GM23248 (cell line): ENCODE data around the gene DDR1. TPM values are rescaled to one million over a fixed set of nuclear protein-coding genes. Genes with fewer than 3 reads are reported as not detected.

Experiments
- DNase-seq: peaks from one replicate; pipeline ENCODE4 v3.0.0-alpha.2; 2015
- H2AFZ ChIP-seq: fragments of 200-600 bp; sonication (generic); 2 replicates; pipeline ENCODE4 v1.6.1; 2016; ENCODE audit warnings: antibody characterized with exemption
- H3F3A ChIP-seq: fragments of 200-600 bp; sonication (generic); 2 replicates; pipeline ENCODE4 v1.6.1; 2016; ENCODE audit warnings: mild to moderate bottlenecking, antibody characterized with exemption, mixed run types; ENCODE audit not compliant: insufficient read depth
- H3K27ac ChIP-seq: fragments of 200-600 bp; sonication (generic); 2 replicates; pipeline ENCODE4 v1.5.1; 2016; ENCODE audit warnings: mild to moderate bottlenecking
- H3K27me3 ChIP-seq: fragments of 200-600 bp; sonication (generic); replicated peaks from 2 replicates; pipeline ENCODE4 v1.6.1; 2016; ENCODE audit warnings: mild to moderate bottlenecking; ENCODE audit not compliant: insufficient read depth
- H3K36me3 ChIP-seq: fragments of 200-600 bp; sonication (generic); 2 replicates; pipeline ENCODE4 v1.6.1; 2016; ENCODE audit warnings: low read depth, mild to moderate bottlenecking
- H3K4me1 ChIP-seq: fragments of 200-600 bp; sonication (generic); 2 replicates; pipeline ENCODE4 v1.6.1; 2016; ENCODE audit warnings: mild to moderate bottlenecking; ENCODE audit not compliant: insufficient read depth
- H3K4me2 ChIP-seq: fragments of 200-600 bp; sonication (generic); one replicate; pipeline ENCODE4 v1.6.1; 2016; ENCODE audit warnings: mild to moderate bottlenecking; ENCODE audit not compliant: unreplicated experiment
- H3K4me3 ChIP-seq: fragments of 200-600 bp; sonication (generic); 2 replicates; pipeline ENCODE4 v1.5.1; 2016; ENCODE audit warnings: mild to moderate bottlenecking
- H3K79me2 ChIP-seq: fragments of 200-600 bp; sonication (generic); 2 replicates; pipeline ENCODE4 v1.6.1; 2016; ENCODE audit warnings: mild to moderate bottlenecking; ENCODE audit not compliant: insufficient read depth
- H3K9ac ChIP-seq: fragments of 200-600 bp; sonication (generic); 2 replicates; pipeline ENCODE4 v1.6.1; 2016; ENCODE audit warnings: mild to moderate bottlenecking
- H3K9me2 ChIP-seq: fragments of 200-600 bp; sonication (generic); 2 replicates; pipeline ENCODE4 v1.6.1; 2016; ENCODE audit warnings: mixed run types, mild to moderate bottlenecking, moderate library complexity; ENCODE audit not compliant: insufficient read depth
- H3K9me3 ChIP-seq: fragments of 200-600 bp; sonication (generic); one replicate; pipeline ENCODE4 v1.6.1; 2017; ENCODE audit warnings: low read depth
- H4K20me1 ChIP-seq: fragments of 200-600 bp; sonication (generic); 2 replicates; pipeline ENCODE4 v1.6.0; 2016; ENCODE audit not compliant: insufficient read depth
- EZH2 ChIP-seq: fragments of 200-600 bp; sonication (generic); IDR thresholded peaks from 2 replicates; pipeline ENCODE4 v1.6.1; 2018; ENCODE audit warnings: antibody characterized with exemption, mild to moderate bottlenecking; ENCODE audit not compliant: insufficient read depth, poor library complexity, severe bottlenecking
- EZH2phosphoT487 ChIP-seq: fragments of 200-600 bp; sonication (generic); IDR thresholded peaks from 2 replicates; pipeline ENCODE4 v1.6.1; 2018; ENCODE audit warnings: antibody characterized with exemption, moderate library complexity, mild to moderate bottlenecking, low read depth; ENCODE audit not compliant: insufficient read depth
- WGBS, 2 experiments: methylation state at CpG; one replicate each; pipeline ENCODE4 v1.1.6; 2015 to 2017; ENCODE audit warnings: low lambda C conversion rate in 2 of 2, low coverage in 1 of 2; ENCODE audit errors: missing lambda C conversion rate in 2 of 2; 5-methylcytosine and 5-hydroxymethylcytosine counted together
- in situ Hi-C: fragments of 300-500 bp; cut with MboI; formaldehyde crosslinking; loops from 2 replicates; pipeline ENCODE4 v1.15.0; 2020
- polyA plus RNA-seq: library from polyadenylated mRNA; unstranded; fragments of >200 nt; fragmentation: Nextera tagmentation; extraction: Ambion mirVana; gene quantifications from 2 replicates; pipeline ENCODE4 v1.2.1, GENCODE V29; 2016
- total RNA-seq: library from RNA; depleted of rRNA; stranded (reverse); fragments of >200 nt; shearing (Covaris generic); gene quantifications from 2 replicates; pipeline ENCODE4 v1.2.3, GENCODE V29; 2014

The DDR1 gene
- total and polyA plus RNA-seq, 2 experiments from 2014 or later = 16.9 to 27.0 TPM

DNA sequence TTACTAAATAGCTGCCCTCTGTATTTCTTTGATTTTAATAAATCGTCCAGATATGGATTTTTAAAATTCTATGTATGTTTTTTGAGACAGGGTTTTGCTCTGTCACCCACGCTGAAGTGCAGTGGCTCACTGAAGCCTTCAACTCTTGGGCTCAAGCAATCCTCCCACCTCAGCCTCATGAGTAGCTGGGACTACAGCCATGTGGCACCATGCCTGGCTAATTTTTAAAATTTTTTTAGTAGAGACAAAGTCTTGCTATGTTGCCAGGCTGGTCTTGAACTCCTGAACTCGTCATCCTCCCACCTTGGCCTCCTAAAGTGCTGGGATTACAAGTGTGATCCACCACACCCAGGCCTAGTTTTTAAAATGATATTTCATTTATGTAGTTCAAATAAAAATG lies 47.4 kb upstream of the DDR1 start:
- Histone ChIP-seq H3K4me2 (peak overlapping the region; percentile 24), H3K27me3 (no peaks in the 10 kb centered on the region), H3K9me3 (no peaks in the 10 kb centered on the region), H3K27ac (peak overlapping the region; percentile 45), H3K4me1 (peaks cover 11% of the 10 kb centered on the region), H3K9ac (no peak overlapping the region), H3K79me2 (no peaks in the 10 kb centered on the region), H3K4me3 (no peak overlapping the region), H3K9me2 (no peaks in the 10 kb centered on the region), H3F3A (peaks cover 6% of the 10 kb centered on the region; the same call in 1 of the 2 replicates), H4K20me1 (no peaks in the 10 kb centered on the region), H3K36me3 (no peaks in the 10 kb centered on the region), H2AFZ (no peak overlapping the region)
- in situ Hi-C loops = no loop called here
- peak; percentile 42 for DNase-seq
- 48 to 61% methylated on average over 3 of the region's 3 CpGs for WGBS, 2 experiments
- TF ChIP-seq EZH2 (no peak), EZH2phosphoT487 (no peak)

GRCh38 chr6:30837432-30837831 lies 46.9 kb upstream of the DDR1 start:
- Histone ChIP-seq H3K27ac (no peak overlapping the region), H3K27me3 (no peaks in the 10 kb centered on the region), H3K4me2 (no peak overlapping the region), H2AFZ (no peak overlapping the region), H3K9me2 (no peaks in the 10 kb centered on the region), H4K20me1 (no peaks in the 10 kb centered on the region), H3K36me3 (no peaks in the 10 kb centered on the region), H3K79me2 (no peaks in the 10 kb centered on the region), H3K4me3 (no peak overlapping the region), H3K9me3 (no peaks in the 10 kb centered on the region), H3K9ac (no peak overlapping the region), H3K4me1 (peaks cover 11% of the 10 kb centered on the region), H3F3A (peaks cover 6% of the 10 kb centered on the region; the same call in 1 of the 2 replicates)
- no peak for DNase-seq
- WGBS, 2 experiments = 77% methylated on average over 6 of the region's 6 CpGs
- no peak for TF ChIP-seq EZH2phosphoT487
- TF ChIP-seq EZH2 = no peak
- in situ Hi-C loops = no loop called here

GRCh38 chr6:30837870-30838269 lies 46.4 kb upstream of the DDR1 start:
- DNase-seq = no peak
- Histone ChIP-seq H3K9me2 (no peaks in the 10 kb centered on the region), H3K9me3 (no peaks in the 10 kb centered on the region), H3F3A (peaks cover 6% of the 10 kb centered on the region; the same call in 1 of the 2 replicates), H4K20me1 (no peaks in the 10 kb centered on the region), H3K36me3 (no peaks in the 10 kb centered on the region), H3K27ac (no peak overlapping the region), H3K4me2 (no peak overlapping the region), H3K27me3 (no peaks in the 10 kb centered on the region), H3K9ac (no peak overlapping the region), H2AFZ (no peak overlapping the region), H3K79me2 (no peaks in the 10 kb centered on the region), H3K4me3 (no peak overlapping the region), H3K4me1 (peaks cover 11% of the 10 kb centered on the region)
- no peak for TF ChIP-seq EZH2
- no peak for TF ChIP-seq EZH2phosphoT487
- in situ Hi-C loops = no loop called here
- 90 to 95% methylated on average over 1 of the region's 1 CpG for WGBS, 2 experiments

- Histone ChIP-seq H3K9me3 (no peaks in the 10 kb centered on the region), H3K27ac (no peak overlapping the region), H3K79me2 (no peaks in the 10 kb centered on the region), H3K36me3 (no peaks in the 10 kb centered on the region), H3K27me3 (no peaks in the 10 kb centered on the region), H3K4me3 (no peak overlapping the region), H4K20me1 (no peaks in the 10 kb centered on the region), H3F3A (peaks cover 6% of the 10 kb centered on the region; the same call in 1 of the 2 replicates), H3K9me2 (no peaks in the 10 kb centered on the region), H3K4me1 (peaks cover 24% of the 10 kb centered on the region), H3K4me2 (no peak overlapping the region), H2AFZ (no peak overlapping the region), H3K9ac (no peak overlapping the region)
- no peak for TF ChIP-seq EZH2phosphoT487
- TF ChIP-seq EZH2 = no peak
- WGBS, 2 experiments = 100% methylated on average over 2 of the region's 2 CpGs
- DNase-seq = no peak
- in situ Hi-C loops = no loop called here
Observed at GRCh38 chr6:30839671-30840070, 44.6 kb upstream of the DDR1 start.
